Osteoblast (primary cell): ENCODE measurements around the gene GLIS2. TPM values are rescaled to one million over a fixed set of nuclear protein-coding genes. Genes with fewer than 3 reads are reported as not detected.
"Not testable (repeated sequence)": the region's sequence is repeated elsewhere in the genome, so short reads cannot be mapped to it uniquely, and the experiment has no call there.

Source experiments
- DNase-seq: peaks from one replicate; pipeline ENCODE4 v3.0.0; 2011; ENCODE audit warnings: low spot score, mixed read lengths; ENCODE audit not compliant: insufficient read length; ENCODE audit errors: missing footprints
- H2AFZ ChIP-seq: 2 replicates; pipeline ENCODE4 v1.6.0; 2011; ENCODE audit warnings: mild to moderate bottlenecking, low read length
- H3K27ac ChIP-seq: 2 replicates; pipeline ENCODE4 v1.5.1; 2011; ENCODE audit warnings: mild to moderate bottlenecking, low read depth, low read length, moderate library complexity
- H3K27me3 ChIP-seq: 2 replicates; pipeline ENCODE4 v1.6.0; 2012; ENCODE audit warnings: mild to moderate bottlenecking, control low read depth, inconsistent platforms, low read length, moderate library complexity; ENCODE audit not compliant: insufficient read depth
- H3K36me3 ChIP-seq: 2 replicates; pipeline ENCODE4 v1.5.1; 2011; ENCODE audit warnings: mild to moderate bottlenecking, low read length, control low read depth, moderate library complexity; ENCODE audit not compliant: insufficient read depth
- H3K4me1 ChIP-seq: 2 replicates; pipeline ENCODE4 v1.5.1; 2011; ENCODE audit warnings: mild to moderate bottlenecking, low read length, control low read depth, moderate library complexity; ENCODE audit not compliant: insufficient read depth
- H3K4me2 ChIP-seq: 2 replicates; pipeline ENCODE4 v1.6.0; 2011; ENCODE audit warnings: mild to moderate bottlenecking, low read length; ENCODE audit not compliant: insufficient read depth
- H3K4me3 ChIP-seq: fragments of 200-600 bp; sonication (generic); 3 replicates; pipeline ENCODE4 v1.5.1; 2012; ENCODE audit warnings: mild to moderate bottlenecking, low read length, inconsistent platforms; ENCODE audit not compliant: insufficient read depth
- H3K79me2 ChIP-seq: 2 replicates; pipeline ENCODE4 v1.6.0; 2012; ENCODE audit warnings: mild to moderate bottlenecking, low read length, control low read depth, inconsistent platforms; ENCODE audit not compliant: insufficient read depth
- H3K9me3 ChIP-seq: 2 replicates; pipeline ENCODE4 v1.5.1; 2011; ENCODE audit warnings: low read depth, low read length, control low read depth
- H4K20me1 ChIP-seq: 2 replicates; pipeline ENCODE4 v1.6.0; 2012; ENCODE audit warnings: mild to moderate bottlenecking, low read length, control low read depth; ENCODE audit not compliant: insufficient read depth
- total RNA-seq: library from RNA; depleted of rRNA; stranded (reverse); fragments of >200 nt; gene quantifications from 2 replicates; pipeline ENCODE4 v1.2.3, GENCODE V29; 2012
- TF ChIP-seq, protein P1 (sequence below): IDR thresholded peaks from 2 replicates; pipeline ENCODE4 v1.5.1; 2011; ENCODE audit warnings: mild to moderate bottlenecking, low read depth, low read length, moderate library complexity; ENCODE audit errors: extremely low read depth

GLIS2 gene
- total RNA-seq, 1 donor: 5.4 TPM

GRCh38 chr16:4340443-4340842 lies 24.6 kb downstream of the GLIS2 start:
- H3K4me2 ChIP-seq: no peak overlapping the region
- no peak overlapping the region for H3K4me3 ChIP-seq
- no peaks in the 10 kb centered on the region for H3K9me3 ChIP-seq
- peaks cover 28% of the 10 kb centered on the region for H3K36me3 ChIP-seq
- H3K27me3 ChIP-seq: no peaks in the 10 kb centered on the region
- no peak overlapping the region for H3K27ac ChIP-seq
- H2AFZ ChIP-seq: no peak overlapping the region
- peaks cover 52% of the 10 kb centered on the region for H3K79me2 ChIP-seq
- peaks cover 20% of the 10 kb centered on the region for H4K20me1 ChIP-seq
- no peak for DNase-seq
- TF ChIP-seq, protein P1, sequence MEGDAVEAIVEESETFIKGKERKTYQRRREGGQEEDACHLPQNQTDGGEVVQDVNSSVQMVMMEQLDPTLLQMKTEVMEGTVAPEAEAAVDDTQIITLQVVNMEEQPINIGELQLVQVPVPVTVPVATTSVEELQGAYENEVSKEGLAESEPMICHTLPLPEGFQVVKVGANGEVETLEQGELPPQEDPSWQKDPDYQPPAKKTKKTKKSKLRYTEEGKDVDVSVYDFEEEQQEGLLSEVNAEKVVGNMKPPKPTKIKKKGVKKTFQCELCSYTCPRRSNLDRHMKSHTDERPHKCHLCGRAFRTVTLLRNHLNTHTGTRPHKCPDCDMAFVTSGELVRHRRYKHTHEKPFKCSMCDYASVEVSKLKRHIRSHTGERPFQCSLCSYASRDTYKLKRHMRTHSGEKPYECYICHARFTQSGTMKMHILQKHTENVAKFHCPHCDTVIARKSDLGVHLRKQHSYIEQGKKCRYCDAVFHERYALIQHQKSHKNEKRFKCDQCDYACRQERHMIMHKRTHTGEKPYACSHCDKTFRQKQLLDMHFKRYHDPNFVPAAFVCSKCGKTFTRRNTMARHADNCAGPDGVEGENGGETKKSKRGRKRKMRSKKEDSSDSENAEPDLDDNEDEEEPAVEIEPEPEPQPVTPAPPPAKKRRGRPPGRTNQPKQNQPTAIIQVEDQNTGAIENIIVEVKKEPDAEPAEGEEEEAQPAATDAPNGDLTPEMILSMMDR: no peak
- peaks cover 7% of the 10 kb centered on the region for H3K4me1 ChIP-seq

DNA sequence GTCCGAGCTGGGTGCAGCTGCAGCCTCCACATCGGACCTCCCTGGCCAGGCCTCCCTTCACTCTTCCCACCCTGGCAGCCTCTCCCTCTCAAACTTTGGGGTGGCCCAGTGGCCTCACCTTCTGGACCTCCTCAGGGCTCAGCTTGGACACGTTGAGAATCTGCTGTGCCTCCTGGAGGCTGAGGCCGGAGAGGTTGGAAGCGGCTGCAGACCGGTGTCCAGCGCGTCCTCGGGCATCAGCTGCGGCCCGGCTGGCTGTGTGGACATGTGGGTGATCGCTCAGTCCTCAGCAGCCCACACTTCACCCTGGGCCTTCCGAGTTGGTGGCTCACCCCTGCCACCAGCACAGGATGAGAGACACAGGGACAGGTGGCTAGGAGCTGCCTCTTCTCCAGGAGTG lies 25.4 kb downstream of the GLIS2 start:
- H3K36me3 ChIP-seq: peaks cover 26% of the 10 kb centered on the region
- no peak overlapping the region for H3K4me3 ChIP-seq
- peaks cover 7% of the 10 kb centered on the region for H3K4me1 ChIP-seq
- DNase-seq: no peak
- no peak overlapping the region for H3K4me2 ChIP-seq
- no peaks in the 10 kb centered on the region for H3K9me3 ChIP-seq
- TF ChIP-seq, protein P1: no peak
- H2AFZ ChIP-seq: no peak overlapping the region
- no peak overlapping the region for H3K27ac ChIP-seq
- peaks cover 60% of the 10 kb centered on the region for H3K79me2 ChIP-seq
- peaks cover 28% of the 10 kb centered on the region for H4K20me1 ChIP-seq
- H3K27me3 ChIP-seq: no peaks in the 10 kb centered on the region

DNA sequence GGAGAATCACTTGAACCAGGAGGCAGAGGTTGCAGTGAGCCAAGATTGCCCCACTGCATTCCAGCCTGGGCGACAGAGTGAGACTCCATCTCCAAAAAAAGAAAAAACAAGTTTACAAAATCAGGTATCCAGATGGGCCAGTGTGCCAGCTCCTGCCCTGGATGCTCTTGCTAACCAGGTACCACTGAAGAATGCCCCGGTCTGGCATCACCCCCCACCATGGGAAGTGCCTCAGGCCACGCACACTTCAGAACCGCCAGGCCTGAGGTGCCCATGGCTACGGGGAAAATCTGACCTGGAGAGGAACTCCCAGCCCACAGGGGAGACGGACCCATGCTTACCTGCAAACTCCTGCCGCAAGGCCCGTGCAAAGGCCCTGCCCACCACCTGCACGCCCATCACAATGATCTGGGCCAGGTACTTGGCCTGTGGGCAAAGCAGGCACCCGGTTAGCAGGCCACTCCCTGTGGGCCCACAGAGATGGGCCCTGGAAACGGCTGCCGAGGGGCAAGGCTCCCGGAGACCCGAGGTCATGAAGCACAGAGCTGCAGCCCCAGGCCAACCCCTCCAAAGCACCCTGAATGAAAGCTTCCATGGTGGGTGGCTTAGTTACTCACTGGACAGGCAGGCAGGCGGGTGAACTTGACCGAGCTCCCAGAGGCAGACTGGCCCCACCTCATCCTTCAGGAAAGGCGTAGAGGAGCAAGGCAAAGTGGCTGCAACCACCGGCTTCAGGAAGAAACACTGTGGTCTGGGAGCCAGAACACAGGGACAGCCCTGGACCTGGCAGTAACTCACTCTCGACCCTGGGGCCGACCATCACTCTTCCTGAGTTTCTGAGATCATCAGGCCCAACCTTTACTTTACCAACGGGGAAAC lies 27.2 kb downstream of the GLIS2 start:
- Histone ChIP-seq H4K20me1 (peaks cover 38% of the 10 kb centered on the region), H3K4me2 (no peak overlapping the region), H3K36me3 (peaks cover 20% of the 10 kb centered on the region), H3K4me1 (peaks cover 11% of the 10 kb centered on the region), H3K27me3 (no peaks in the 10 kb centered on the region), H3K9me3 (no peaks in the 10 kb centered on the region), H3K4me3 (no peak overlapping the region), H3K79me2 (peaks cover 73% of the 10 kb centered on the region), H3K27ac (no peak overlapping the region), H2AFZ (no peak overlapping the region)
- DNase-seq: no peak
- TF ChIP-seq, protein P1: no peak

DNA sequence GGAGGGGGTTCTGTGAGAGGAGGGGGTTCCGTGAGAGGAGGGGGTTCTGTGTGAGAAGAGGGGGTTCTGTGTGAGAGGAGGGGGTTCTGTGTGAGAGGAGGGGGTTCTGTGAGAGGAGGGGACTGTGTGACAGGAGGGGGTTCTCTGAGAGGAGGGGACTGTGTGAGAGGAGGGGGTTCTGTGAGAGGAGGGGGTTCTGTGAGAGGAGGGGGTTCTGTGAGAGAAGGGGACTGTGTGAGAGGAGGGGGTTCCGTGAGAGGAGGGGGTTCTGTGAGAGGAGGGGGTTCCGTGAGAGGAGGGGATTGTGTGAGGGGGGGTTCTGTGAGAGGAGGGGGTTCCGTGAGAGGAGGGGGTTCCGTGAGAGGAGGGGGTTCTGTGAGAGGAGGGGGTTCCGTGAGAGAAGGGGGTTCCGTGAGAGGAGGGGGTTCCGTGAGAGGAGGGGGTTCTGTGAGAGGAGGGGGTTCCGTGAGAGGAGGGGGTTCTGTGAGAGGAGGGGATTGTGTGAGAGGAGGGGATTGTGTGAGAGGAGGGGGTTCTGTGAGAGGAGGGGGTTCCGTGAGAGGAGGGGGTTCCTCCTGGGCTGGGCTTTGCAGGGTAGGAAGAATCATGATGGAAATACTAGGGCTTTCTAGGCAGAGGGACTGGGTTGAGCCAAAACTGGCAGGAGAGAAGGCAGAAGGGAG lies 28.6 kb downstream of the GLIS2 start:
- peaks cover 13% of the 10 kb centered on the region for H3K36me3 ChIP-seq
- H3K27ac ChIP-seq, H3K27me3 ChIP-seq, H2AFZ ChIP-seq, H3K9me3 ChIP-seq, H3K4me3 ChIP-seq, H3K4me2 ChIP-seq: not testable (repeated sequence)
- peaks cover 80% of the 10 kb centered on the region for H3K79me2 ChIP-seq
- peaks cover 41% of the 10 kb centered on the region for H4K20me1 ChIP-seq
- peaks cover 11% of the 10 kb centered on the region for H3K4me1 ChIP-seq
- DNase-seq: peak; percentile 87
